Activated T-cell treated with anti-CD3 and anti-CD28 coated beads, Interleukin-2, amount 50 U/mL, for 4 hours (primary cell): Measurements from ENCODE around the gene ZNF578. TPM values are rescaled to one million over a fixed set of nuclear protein-coding genes. Genes with fewer than 3 reads are reported as not detected.
"Not testable (repeated sequence)": the region's sequence is repeated elsewhere in the genome, so short reads cannot be mapped to it uniquely, and the experiment has no call there.

Experiments used
- ATAC-seq, 2 donors: fragments of 200-7000 bp; cut with Tn5 transposase; one replicate each; pipeline ENCODE4 v1.10.0; 2021
- DNase-seq: peaks from one replicate; pipeline ENCODE4 v3.0.0-alpha.2; 2020
- H3K27me3 Mint-ChIP-seq: one replicate; pipeline ENCODE4 v1.8.0; 2021; ENCODE audit warnings: low read depth, mixed read lengths
- H3K36me3 Mint-ChIP-seq: one replicate; pipeline ENCODE4 v1.8.0; 2022; ENCODE audit warnings: mixed read lengths; ENCODE audit not compliant: insufficient read depth
- H3K4me1 Mint-ChIP-seq: one replicate; pipeline ENCODE4 v1.8.0; 2021; ENCODE audit warnings: low read depth, mixed read lengths
- H3K4me3 Mint-ChIP-seq: one replicate; pipeline ENCODE4 v1.8.0; 2021; ENCODE audit warnings: mild to moderate bottlenecking, moderate library complexity, mixed read lengths
- H3K9me3 Mint-ChIP-seq: one replicate; pipeline ENCODE4 v1.8.0; 2021; ENCODE audit warnings: mixed read lengths
- total RNA-seq, 3 donors: library from RNA; stranded (reverse); gene quantifications; one replicate each; pipeline ENCODE4 v1.2.1, GENCODE V29; 2021

The ZNF578 gene
- total RNA-seq, 3 donors from 2014 or later, result 0.08 to 0.35 (median 0.23) TPM

DNA sequence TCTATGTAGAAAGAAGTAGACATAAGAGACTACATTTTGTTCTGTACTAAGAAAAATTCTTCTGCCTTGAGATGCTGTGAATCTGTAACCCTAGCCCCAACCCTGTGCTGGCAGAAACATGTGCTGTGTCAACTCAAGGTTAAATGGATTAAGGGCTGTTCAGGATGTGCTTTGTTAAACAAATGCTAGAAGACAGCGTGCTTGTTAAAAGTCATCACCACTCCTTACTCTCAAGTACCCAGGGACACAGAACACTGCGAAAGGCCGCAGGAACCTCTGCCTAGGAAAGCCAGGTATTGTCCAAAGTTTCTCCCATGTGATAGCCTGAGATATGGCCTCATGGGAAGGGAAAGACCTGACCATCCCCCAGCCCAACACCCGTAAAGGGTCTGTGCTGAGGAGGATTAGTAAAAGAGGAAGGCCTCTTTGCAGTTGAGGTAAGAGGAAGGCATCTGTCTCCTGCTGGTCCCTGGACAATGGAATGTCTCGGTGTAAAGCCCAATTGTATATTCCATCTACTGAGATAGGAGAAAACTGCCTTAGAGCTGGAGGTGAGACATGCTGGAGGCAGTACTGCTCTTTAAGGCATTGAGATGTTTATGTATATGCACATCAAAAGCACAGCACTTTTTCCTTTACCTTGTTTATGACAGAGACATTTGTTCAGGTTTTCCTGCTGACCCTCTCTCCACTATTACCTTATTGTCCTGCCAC, 105.5 kb downstream of the ZNF578 start:
- not testable (repeated sequence) for H3K4me1 Mint-ChIP-seq, H3K27me3 Mint-ChIP-seq, H3K4me3 Mint-ChIP-seq, DNase-seq, ATAC-seq
- peaks cover 50% of the 10 kb centered on the region for H3K9me3 Mint-ChIP-seq
- peaks cover 59% of the 10 kb centered on the region for H3K36me3 Mint-ChIP-seq

DNA sequence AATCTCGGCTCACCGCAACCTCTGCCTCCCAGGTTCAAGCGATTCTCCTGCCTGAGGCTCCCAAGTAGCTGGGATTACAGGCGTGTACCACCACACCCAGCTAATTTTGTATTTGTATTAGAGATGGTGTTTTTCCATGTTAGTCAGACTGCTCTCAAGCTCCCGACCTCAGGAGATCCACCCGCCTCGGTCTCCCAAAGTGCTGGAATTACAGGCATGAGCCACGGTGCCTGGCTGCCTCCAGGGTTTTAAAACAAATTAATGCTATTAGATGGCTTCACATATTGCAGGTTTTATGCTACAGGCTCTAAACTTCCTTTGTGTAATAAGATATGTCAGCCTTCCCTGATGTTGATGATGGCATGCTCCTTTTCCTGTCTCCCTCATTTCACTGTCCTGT, 108.3 kb downstream of the ZNF578 start:
- H3K27me3 Mint-ChIP-seq, H3K4me1 Mint-ChIP-seq, ATAC-seq, H3K4me3 Mint-ChIP-seq, DNase-seq: not testable (repeated sequence)
- Mint-ChIP-seq H3K9me3 (peaks cover 43% of the 10 kb centered on the region), H3K36me3 (peaks cover 46% of the 10 kb centered on the region)

Other genes with a start within 250 kb of the ZNF578 start
- 10 to 100 TPM; 13.1 to 15.9 (median 13.6) TPM for gene ZNF766, start 184.0 kb upstream of the ZNF578 start, total RNA-seq
- 1 to 10 TPM; 3.1 to 5.6 (median 5.0) TPM for gene ZNF480, start 156.4 kb upstream of the ZNF578 start, total RNA-seq
- gene ZNF610, start 117.3 kb upstream of the ZNF578 start, total RNA-seq, result under 1 TPM in 2 of 3 donors, not detected in 1; 0.18 to 0.27 TPM
- gene ZNF880, start 83.6 kb upstream of the ZNF578 start, total RNA-seq, result 10 to 100 TPM in 2 of 3 donors, 1 to 10 TPM in 1; 10.0 to 16.5 (median 10.0) TPM
- 1 to 10 TPM; 2.6 to 4.6 (median 4.5) TPM for gene ZNF528, start 55.7 kb upstream of the ZNF578 start, total RNA-seq
- gene ZNF534, start 24.4 kb upstream of the ZNF578 start, total RNA-seq, result not detected
- gene ZNF808, start 74.1 kb downstream of the ZNF578 start, total RNA-seq, result 10 to 100 TPM; 12.1 to 12.7 (median 12.6) TPM
- gene ZNF701, start 116.7 kb downstream of the ZNF578 start, total RNA-seq, result 10 to 100 TPM in 1 of 3 donors, 1 to 10 TPM in 2; 7.6 to 10.2 (median 8.3) TPM
- 1 to 10 TPM; 7.9 to 9.0 (median 8.8) TPM for gene ZNF83, start 184.8 kb downstream of the ZNF578 start, total RNA-seq